RCC 7860 (cell line): ENCODE results near the gene METTL2B.
"Not testable (repeated sequence)": the region's sequence is repeated elsewhere in the genome, so short reads cannot be mapped to it uniquely, and the experiment has no call there.

Experiments
- DNase-seq: peaks from one replicate; pipeline ENCODE4 v3.0.0-alpha.2; 2015; ENCODE audit warnings: low spot score
- FAIRE-seq: peaks from 2 replicates; lab custom pipeline; 2012; peaks lifted over from hg19 to GRCh38; lab: Jason Lieb, UNC

The METTL2B gene

DNA sequence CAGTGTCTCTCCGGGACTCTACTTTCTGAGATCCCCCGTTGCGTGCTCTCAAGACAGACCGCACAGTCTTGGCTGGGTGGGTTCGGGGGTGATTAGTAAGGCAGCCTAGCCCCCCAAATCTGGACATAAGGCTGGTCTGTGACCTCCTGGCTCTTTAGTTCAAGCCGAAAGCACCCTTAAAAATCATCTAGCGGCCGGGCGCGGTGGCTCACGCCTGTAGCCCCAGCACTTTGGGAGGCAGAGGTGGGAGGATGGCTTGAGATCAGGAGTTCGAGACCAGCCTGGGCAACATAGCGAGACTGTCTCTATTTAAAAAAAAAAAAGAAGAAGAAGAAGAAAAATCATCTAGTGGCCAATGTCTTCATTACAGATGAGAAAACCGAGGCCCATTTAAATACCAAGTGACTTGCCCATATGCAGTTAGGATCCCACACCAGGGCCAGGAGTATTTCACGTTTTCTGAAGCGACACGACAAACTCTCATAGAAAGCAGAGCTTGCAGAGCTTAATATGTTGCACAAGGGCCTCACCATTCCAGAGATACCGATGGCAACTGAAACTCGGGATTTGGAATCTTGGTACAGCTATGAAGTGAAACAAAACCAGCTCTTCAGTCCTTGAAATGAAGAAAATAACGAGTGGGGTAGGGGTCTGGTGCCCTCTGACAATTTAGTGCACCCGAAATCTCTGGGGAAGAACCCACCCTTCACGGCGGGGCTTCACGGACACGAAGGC is 21.6 kb upstream of the METTL2B start:
- DNase-seq (no peak), FAIRE-seq (no peak)

DNA sequence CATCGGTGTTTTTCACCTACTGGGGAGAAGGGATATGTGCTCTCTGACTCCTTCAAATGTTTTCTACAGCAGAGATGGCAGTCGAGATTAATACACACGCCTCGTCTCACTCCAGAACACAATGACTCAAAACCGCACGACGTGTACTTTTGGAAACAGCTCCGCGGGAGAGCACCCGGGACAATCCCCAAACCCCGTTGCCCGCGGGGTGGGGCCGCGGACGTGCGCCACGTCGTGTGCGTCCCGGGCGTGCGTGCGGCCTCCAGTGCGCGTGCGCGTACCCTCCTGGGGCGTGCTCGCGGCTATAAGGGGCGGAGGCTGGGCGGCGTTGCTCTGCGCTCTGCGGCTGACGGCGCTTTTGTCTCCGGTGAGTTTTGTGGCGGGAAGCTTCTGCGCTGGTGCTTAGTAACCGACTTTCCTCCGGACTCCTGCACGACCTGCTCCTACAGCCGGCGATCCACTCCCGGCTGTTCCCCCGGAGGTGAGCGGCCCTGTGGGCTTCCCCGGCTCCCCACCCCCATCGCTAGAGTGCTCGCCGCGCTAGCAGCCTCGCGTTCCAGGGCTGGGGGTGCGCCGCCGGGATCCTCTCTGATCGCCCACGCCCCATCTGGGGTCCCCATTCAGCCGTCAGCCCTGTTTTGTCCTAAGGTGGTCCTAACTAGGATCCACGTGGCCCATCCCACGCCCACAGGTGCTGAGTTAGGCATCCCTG is 20.8 kb upstream of the METTL2B start, which contains the start of gene HILPDA:
Gene HILPDA (plus strand): TSS at position 336 of the 712 bp plus-strand sequence. CDS start 1,391 bp downstream, outside the sequence.
- DNase-seq (peak; percentile 99), FAIRE-seq (peak; percentile 68)

DNA sequence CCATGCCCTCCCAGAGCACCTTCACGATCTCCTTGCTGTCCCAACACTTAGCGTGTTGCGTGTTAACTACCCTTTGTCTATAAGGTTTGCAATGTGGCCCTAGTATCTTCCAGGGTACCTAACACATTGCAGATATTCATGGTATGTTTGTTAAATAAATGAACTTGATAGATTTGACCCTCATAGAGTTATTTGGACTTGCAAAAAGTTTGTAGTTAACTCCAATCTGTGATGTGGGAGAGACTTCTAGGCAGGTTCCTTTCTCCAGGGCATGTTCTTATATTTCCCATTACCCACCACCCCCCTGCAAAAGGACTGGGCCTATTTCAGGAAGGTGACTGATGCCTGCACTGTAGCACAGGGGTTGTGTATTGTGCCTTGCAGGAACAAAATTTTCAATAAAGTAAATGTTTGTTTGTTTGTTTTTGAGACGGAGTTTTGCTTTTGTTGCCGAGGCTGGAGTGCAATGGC is 20.3 kb upstream of the METTL2B start:
- FAIRE-seq (no peak), DNase-seq (no peak)

DNA sequence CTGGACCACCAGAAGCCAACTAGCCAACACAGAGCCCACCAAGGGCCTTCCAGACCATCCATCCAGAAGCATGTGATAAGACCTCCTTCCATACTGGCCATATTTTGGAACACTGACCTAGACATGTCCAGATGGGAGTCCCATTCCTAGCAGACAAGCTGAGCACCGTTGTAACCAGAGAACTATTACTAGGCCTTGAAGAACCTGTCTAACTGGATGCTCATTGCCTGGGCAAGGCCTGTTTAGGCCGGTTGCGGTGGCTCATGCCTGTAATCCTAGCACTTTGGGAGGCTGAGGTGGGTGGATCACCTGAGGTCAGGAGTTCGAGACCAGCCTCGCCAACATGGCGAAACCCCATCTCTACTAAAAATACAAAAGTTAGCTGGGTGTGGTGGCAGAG is 19.2 kb upstream of the METTL2B start:
- DNase-seq, FAIRE-seq: not testable (repeated sequence)

DNA sequence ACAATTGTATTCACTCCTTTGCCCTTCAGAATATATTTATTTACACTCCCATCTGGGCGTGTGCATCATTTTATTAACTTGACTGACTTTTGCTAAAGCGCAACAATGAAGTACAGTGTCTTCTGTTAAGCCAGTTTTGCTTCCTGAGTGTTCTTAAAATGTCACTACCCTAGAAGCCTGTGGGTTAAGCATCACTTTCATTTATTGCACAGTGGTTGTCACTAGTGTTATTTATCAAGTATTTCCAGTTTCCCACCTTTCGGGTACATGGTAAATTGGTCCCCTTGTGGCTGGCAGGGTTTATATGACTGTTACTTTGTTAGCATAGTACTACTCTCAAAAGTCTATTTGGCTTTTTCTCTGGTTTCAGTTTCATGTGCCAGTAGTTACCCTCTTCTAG is 17.6 kb upstream of the METTL2B start:
- FAIRE-seq (no peak), DNase-seq (no peak)

DNA sequence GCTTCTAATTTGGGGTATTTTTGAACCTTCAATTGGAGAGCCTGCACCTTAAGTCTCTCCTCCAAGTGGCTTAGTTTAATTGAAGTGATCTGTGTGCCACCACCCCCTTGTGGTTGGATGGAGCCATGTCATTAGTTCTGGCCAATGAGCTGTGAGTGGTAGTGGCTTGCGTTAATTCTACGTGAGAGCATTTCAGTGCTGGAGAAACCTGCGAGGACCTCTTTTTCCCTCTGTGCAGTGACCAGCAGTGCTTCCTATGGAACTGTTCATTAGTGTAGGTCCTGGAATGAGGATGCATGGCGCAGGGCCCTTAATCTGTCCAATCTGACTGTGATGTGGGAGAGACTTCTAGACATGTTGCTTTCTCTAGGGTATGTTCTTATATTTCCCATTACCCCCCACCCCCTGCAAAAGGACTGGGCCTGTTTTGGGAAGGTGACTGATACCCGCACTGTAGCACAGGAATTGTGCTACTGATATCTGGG is 17.1 kb upstream of the METTL2B start:
- no peak for FAIRE-seq
- peak; percentile 45 for DNase-seq

GRCh38 chr7:128462460-128462859 is 14.1 kb upstream of the METTL2B start:
- FAIRE-seq: no peak

GRCh38 chr7:128463345-128463744 is 13.2 kb upstream of the METTL2B start:
- DNase-seq, FAIRE-seq: not testable (repeated sequence)

More at GRCh38 chr7:128462460-128462859, 14.1 kb upstream of the METTL2B start:
- no peak for DNase-seq

- not testable (repeated sequence) for FAIRE-seq, DNase-seq
These were observed 12.6 kb upstream of the METTL2B start for GRCh38 chr7:128463933-128464332.

- FAIRE-seq: not testable (repeated sequence)
These were observed 9.7 kb upstream of the METTL2B start for GRCh38 chr7:128466871-128467270.

GRCh38 chr7:128477336-128477690 is 765 bp downstream of the METTL2B start:
- not testable (repeated sequence) for DNase-seq, FAIRE-seq

More at GRCh38 chr7:128466871-128467270, 9.7 kb upstream of the METTL2B start:
- DNase-seq: not testable (repeated sequence)

- not testable (repeated sequence) for FAIRE-seq, DNase-seq
These were observed 2.5 kb downstream of the METTL2B start for GRCh38 chr7:128479082-128479481.

GRCh38 chr7:128488134-128488533 is 11.6 kb downstream of the METTL2B start:
- DNase-seq, FAIRE-seq: not testable (repeated sequence)

DNA sequence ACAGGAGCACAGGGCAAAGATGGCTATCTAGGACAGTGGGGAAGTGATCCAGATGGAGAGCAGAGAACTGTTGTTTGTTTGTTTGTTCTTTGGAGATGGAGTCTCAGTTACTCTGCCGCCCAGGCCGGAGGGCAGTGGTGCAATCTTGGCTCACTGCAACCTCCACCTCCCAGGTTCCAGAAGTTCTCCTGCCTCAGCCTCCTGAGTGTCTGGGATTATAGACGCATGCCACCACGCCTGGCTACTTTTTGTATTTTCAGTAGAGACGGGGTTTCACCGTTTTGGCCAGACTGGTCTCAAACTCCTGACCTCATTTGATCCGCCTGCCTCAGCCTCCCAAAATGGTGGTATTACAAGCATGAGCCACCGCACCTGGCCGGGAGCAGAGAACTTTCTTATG is 20.9 kb downstream of the METTL2B start:
- DNase-seq: no peak
- no peak for FAIRE-seq

- not testable (repeated sequence) for FAIRE-seq, DNase-seq
These were observed 28.9 kb downstream of the METTL2B start for GRCh38 chr7:128505416-128505815.

GRCh38 chr7:128506819-128507218 is 30.3 kb downstream of the METTL2B start:
- not testable (repeated sequence) for FAIRE-seq, DNase-seq

GRCh38 chr7:128507321-128507993 is 30.9 kb downstream of the METTL2B start:
- not testable (repeated sequence) for FAIRE-seq, DNase-seq

DNA sequence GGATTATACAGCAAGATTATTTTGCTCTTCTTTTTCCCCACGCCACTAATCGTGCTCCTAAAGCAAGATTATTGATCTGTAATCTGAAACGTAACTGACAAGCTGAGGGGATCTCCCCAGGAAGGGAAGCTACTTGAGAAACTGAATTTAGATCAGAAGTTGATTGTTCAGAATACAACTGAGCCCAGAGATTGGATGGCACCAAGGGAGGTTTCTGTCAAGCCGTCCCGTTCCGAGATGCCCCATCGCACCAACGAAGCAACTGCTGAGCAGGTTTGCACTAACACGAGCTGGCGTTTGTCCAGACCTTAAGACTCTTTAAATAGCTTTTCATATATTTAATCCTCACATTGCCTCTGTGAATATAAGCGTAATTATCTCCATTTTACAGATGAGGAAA is 35.1 kb downstream of the METTL2B start:
- FAIRE-seq, DNase-seq: not testable (repeated sequence)

DNA sequence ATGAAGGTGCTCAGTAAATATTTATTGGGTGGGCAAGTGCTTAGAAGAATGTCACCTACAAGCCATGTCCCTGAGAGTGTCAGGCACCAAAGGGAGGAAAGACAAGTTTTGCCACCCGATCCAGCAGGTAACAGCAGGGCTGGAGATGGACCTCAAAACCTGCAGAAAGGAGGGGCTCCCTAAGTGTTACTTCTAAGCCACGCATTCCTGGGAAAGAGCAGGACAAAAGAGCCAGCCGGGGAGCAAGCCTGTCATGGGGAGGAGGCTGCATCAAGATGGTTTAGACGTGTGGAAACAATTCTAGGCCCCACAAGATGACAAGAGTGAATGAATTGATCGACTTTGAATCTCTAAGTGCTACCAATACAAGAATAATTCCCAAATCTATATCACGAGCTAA is 38.7 kb downstream of the METTL2B start:
- DNase-seq, FAIRE-seq: not testable (repeated sequence)

DNA sequence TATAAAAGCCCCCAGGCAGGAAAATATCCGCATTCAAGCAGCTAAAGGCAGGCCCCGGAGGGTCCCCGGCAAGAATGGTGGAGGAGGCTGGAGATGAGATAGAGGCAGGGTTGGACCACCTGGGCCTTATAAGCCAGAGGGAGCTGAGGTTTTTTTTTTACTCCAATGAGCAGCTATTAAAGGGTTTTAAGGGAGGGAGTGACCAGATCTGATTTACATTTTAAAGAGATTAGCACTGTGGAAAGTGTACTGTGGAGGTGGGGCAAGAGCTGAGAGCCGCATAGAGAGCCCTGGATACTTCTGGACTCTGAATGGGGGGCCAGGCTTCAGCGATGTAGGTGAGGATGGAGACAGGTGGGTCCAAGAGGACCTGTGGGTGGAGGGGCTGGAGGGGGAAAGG is 40.5 kb downstream of the METTL2B start:
- FAIRE-seq, DNase-seq: not testable (repeated sequence)
